Measurements from ENCODE around the gene KCNMB4.

KCNMB4 gene, protein sequence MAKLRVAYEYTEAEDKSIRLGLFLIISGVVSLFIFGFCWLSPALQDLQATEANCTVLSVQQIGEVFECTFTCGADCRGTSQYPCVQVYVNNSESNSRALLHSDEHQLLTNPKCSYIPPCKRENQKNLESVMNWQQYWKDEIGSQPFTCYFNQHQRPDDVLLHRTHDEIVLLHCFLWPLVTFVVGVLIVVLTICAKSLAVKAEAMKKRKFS

DNA sequence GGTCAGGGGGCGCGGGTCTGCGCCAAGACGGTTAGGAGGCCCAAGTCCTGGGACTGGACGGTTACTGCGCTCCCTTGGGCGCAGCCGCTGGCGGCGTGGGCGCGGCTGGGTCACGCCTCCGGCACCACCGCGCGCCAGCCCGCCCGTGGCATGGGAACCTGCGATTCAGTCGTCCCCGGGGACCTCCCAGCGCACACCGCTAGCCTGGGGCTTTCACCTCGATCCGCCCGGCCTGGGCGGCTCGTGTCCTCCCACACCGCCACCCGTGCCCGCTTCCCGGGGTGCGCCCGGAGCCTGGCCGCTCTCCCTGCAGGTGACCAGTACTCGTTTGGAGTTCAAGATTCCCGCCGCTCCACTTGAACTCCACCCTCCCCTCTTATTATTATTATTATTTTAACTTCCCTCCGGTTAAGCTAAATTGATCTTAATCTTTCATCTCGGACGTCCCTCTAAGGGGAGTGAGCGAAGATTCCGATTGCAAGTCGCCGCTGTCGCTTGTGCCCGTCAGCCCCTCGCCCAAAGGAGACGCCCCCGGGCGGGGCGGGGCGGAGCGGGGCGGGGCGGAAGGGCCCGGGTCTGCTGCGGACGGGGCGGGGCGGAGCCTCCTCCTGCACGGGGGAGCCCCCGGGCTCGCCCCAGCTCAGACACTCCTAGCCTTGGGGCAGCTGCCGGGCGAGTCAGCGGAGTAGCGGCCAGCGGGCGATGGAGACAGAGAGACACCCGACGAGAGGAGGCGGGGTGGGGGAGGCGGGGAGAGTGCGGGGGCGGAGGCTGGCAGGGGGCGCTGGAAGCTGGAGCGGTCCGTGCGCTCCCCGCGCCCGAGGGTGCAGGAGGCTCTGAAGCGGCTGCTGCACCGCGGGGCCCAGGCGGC is at the start of gene KCNMB4:
TSS of gene KCNMB4 (plus strand) at position 643 of the 871 bp plus-strand sequence. CDS start 445 bp downstream, outside the sequence.
- Mint-ChIP-seq H3K9me3 (no peaks in the 10 kb centered on the region), H3K4me3 (peak within 1 kb of the TSS; percentile 93 to 96), H3K36me3 (no peaks in the 10 kb centered on the region), H3K4me1 (peaks cover 8 to 22% of the 10 kb centered on the region in 2 donors), H3K27ac (peak within 1 kb of the TSS; percentile 85), H3K27me3 (peaks cover 7 to 17% of the 10 kb centered on the region in 2 donors)
- peak; percentile 61 for DNase-seq
- peak; percentile 88 to 89 for ATAC-seq (replicated peaks)

DNA sequence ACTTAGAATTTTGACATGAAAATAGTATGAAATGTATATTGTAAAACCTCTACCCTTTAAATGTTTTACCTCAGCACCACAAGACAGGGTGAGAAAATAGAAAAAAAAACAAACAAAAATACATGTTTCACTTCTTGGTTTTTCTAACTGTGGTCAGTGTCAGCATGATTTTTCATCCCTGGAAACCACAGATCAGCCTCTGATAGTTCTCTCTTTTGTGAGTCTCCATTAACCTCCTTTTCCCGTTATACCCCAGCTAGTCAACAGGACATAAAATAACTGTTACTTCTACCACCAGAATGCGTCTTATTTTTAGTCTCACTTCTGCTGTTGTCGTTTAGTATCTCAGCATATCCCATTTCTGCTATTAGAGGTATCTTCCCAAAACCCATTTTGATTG is 48.3 kb upstream of the KCNMB4 start:
- no peak overlapping the region for H3K27ac Mint-ChIP-seq
- H3K27me3 Mint-ChIP-seq: no peaks in the 10 kb centered on the region
- H3K9me3 Mint-ChIP-seq: no peaks in the 10 kb centered on the region
- ATAC-seq (replicated peaks) (peak; percentile 93 to 94), DNase-seq (no peak)
- peak overlapping the region; percentile 2 to 20 for H3K4me3 Mint-ChIP-seq
- peaks cover 15 to 40% of the 10 kb centered on the region in 2 donors for H3K4me1 Mint-ChIP-seq
- peaks cover 19 to 29% of the 10 kb centered on the region in 2 donors for H3K36me3 Mint-ChIP-seq

DNA sequence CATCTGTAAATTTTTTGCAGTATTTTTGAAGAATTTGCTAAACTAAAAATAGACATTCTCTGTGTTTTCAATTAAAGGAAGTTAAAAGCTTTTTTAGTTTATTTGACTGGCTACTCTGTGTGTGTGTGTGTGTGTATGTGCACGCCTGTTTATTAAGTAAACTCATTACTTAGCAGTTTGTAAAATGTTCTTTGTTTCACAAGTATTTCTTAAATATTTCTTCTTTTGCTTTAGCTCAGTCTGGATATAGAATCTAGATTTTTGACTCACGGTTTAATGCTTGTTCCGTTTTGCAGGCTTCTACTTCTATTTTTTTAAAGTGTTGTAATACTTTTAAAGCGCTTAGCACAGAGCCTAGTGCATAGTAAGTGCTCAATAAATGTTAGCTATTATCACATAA is 46.5 kb upstream of the KCNMB4 start:
- DNase-seq (no peak), ATAC-seq (replicated peaks) (no peak)
- Mint-ChIP-seq H3K36me3 (peaks cover 16 to 27% of the 10 kb centered on the region in 2 donors), H3K4me1 (peaks cover 13 to 33% of the 10 kb centered on the region in 2 donors), H3K4me3 (no peak overlapping the region), H3K27me3 (no peaks in the 10 kb centered on the region), H3K9me3 (no peaks in the 10 kb centered on the region), H3K27ac (no peak overlapping the region)

DNA sequence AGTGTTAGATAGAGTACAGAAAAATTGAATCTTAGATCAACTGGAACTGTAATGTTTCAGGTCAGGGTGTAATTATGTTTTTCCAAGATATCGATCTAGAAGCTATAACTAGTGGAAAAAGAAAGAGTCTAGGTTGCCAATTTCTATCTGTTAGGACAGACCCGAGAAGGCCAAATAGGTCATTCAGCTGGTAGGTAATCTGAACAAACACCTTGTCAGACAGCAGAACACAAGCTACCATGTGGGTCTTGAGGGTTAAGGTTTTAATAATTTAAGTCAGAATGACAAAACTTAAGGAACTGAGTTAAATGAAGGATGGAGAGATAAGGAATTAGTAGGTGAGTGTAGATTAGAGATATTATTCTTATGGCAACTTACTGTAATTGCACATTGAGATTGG is 44.9 kb upstream of the KCNMB4 start:
- Mint-ChIP-seq H3K27me3 (no peaks in the 10 kb centered on the region), H3K9me3 (no peaks in the 10 kb centered on the region), H3K4me3 (no peak overlapping the region), H3K4me1 (peaks cover 10 to 22% of the 10 kb centered on the region in 2 donors), H3K36me3 (peaks cover 12 to 26% of the 10 kb centered on the region in 2 donors), H3K27ac (no peak overlapping the region)
- no peak for ATAC-seq (replicated peaks)
- DNase-seq: no peak

DNA sequence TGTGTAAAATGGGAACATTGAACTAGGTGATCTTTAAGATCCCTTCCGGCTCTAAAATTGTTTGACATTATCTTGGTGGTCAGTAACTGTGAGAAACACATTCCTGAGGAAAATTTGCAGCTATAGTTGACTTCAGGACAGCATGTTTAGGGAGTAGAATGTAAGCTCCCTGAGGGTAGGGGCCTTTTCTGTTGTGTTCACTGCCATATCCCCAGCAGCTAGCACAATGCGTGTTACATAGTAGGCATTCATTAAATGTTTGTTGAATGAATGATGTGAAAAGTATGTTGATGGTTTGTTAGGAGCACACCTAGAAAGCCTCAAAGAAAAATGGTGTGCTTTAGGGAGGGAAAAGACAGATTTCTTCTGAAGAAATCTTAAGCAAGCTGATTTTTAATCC is 38.5 kb upstream of the KCNMB4 start:
- no peak for DNase-seq
- Mint-ChIP-seq H3K27me3 (no peaks in the 10 kb centered on the region), H3K27ac (no peak overlapping the region), H3K4me3 (no peak overlapping the region), H3K9me3 (no peaks in the 10 kb centered on the region), H3K36me3 (peaks cover 7 to 36% of the 10 kb centered on the region in 2 donors), H3K4me1 (peaks cover 3 to 4% of the 10 kb centered on the region in 2 donors)
- no peak for ATAC-seq (replicated peaks)

DNA sequence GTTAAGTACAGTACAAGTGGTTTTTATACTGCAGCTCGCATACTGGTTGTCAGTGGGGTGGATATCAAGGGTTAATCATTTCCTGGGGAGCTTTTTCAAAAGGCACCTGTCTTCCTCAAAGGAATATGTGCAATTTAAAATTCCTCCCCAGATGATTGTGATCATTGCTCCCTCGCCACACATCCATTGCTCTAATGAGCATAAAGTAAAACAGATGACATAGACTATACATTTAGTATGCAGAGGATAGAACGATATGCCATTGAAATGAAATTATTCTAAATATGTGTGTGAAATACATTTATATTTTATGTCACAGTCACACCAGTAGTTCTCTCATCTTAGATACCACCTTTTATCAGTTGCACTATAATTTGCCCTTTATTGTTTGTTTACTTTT is 36.4 kb upstream of the KCNMB4 start:
- ATAC-seq (replicated peaks) (no peak), DNase-seq (no peak)
- no peak overlapping the region for H3K27ac Mint-ChIP-seq
- no peaks in the 10 kb centered on the region for H3K9me3 Mint-ChIP-seq
- peaks cover 8 to 28% of the 10 kb centered on the region in 2 donors for H3K36me3 Mint-ChIP-seq
- H3K4me1 Mint-ChIP-seq: peaks cover 1 to 4% of the 10 kb centered on the region in 2 donors
- no peak overlapping the region for H3K4me3 Mint-ChIP-seq
- no peaks in the 10 kb centered on the region for H3K27me3 Mint-ChIP-seq

DNA sequence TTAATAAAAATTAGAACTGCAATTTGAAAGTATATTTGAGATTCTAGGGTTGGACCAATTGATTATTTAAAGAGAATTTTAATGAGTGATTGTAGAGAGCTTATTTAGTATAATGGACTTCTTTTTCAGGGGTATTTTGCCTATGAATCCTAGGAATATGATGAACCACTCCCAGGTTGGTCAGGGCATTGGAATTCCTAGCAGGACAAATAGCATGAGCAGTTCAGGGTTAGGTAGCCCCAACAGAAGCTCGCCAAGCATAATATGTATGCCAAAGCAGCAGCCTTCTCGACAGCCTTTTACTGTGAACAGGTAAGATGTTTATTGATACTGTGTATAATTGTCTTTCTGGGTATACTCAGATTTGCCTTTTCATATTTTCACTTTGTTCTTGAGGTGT is 35.9 kb upstream of the KCNMB4 start:
- ATAC-seq (replicated peaks): no peak
- Mint-ChIP-seq H3K4me1 (peaks cover 1 to 4% of the 10 kb centered on the region in 2 donors), H3K27me3 (no peaks in the 10 kb centered on the region), H3K9me3 (no peaks in the 10 kb centered on the region), H3K36me3 (peaks cover 11 to 28% of the 10 kb centered on the region in 2 donors), H3K27ac (no peak overlapping the region), H3K4me3 (no peak overlapping the region)
- DNase-seq: no peak

DNA sequence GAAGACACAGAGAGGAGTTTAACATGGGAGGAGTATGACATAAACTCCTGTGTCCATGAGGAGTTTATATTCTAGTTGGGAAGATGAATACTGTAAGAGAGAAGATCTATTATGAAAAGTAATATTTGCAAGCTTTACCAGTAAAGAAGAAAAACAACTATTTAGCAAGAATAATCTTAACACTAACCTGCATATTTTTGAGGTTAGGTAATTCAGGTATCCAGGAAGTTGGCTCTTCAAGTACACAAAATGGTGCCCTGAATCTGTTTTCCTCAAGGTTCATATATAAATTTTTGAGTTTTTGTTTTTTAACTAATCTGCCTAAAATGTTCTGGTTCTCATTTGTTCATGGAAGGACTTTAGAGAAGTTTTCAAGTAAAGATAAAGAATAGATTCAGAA is 33.9 kb upstream of the KCNMB4 start:
- Mint-ChIP-seq H3K27me3 (no peaks in the 10 kb centered on the region), H3K4me1 (peaks cover 1 to 4% of the 10 kb centered on the region in 2 donors), H3K27ac (peak overlapping the region; percentile 14), H3K36me3 (peaks cover 14 to 28% of the 10 kb centered on the region in 2 donors), H3K4me3 (no peak overlapping the region), H3K9me3 (no peaks in the 10 kb centered on the region)
- no peak for ATAC-seq (replicated peaks)
- DNase-seq: no peak

DNA sequence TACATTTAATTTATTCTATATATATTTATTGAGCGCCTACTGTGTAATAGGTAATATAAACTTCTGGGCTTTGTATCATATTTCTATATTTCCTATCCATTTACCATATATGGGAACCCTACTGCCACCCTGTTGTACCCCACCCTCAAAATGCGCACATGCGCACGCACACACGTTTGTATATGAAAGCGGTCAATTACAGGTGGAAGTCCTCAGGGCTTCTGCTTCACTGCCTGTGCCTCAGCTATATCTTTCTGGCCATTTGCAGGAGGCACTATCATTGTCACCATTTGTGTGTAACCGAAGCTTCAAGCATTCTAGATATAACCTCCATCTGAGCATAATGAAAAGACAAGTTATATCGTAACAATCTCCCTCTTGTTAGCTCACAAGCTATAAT is 31.3 kb upstream of the KCNMB4 start:
- ATAC-seq (replicated peaks): no peak
- Mint-ChIP-seq H3K9me3 (no peaks in the 10 kb centered on the region), H3K27ac (no peak overlapping the region), H3K4me3 (no peak overlapping the region), H3K27me3 (no peaks in the 10 kb centered on the region), H3K4me1 (peaks cover 0 to 4% of the 10 kb centered on the region in 2 donors), H3K36me3 (peaks cover 25 to 32% of the 10 kb centered on the region in 2 donors)
- DNase-seq: no peak

DNA sequence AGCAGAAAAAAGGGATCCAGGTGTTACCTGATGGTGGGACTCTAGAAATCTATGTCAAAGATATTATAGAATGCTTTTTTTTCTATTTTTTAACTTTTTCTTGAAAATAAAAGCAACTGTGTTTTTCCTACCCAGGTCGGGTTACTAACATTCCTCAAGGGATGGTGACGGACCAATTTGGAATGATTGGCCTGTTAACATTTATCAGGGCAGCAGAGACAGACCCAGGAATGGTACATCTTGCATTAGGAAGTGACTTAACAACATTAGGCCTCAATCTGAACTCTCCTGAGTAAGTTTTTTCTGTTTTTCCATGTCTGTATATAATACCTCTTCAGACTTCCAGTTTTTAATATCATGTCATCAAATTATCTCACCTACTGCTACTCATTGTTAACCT is 27.6 kb upstream of the KCNMB4 start:
- no peaks in the 10 kb centered on the region for H3K4me1 Mint-ChIP-seq
- ATAC-seq (replicated peaks) (no peak), DNase-seq (no peak)
- no peaks in the 10 kb centered on the region for H3K27me3 Mint-ChIP-seq
- H3K4me3 Mint-ChIP-seq: no peak overlapping the region
- H3K27ac Mint-ChIP-seq: no peak overlapping the region
- peaks cover 43 to 44% of the 10 kb centered on the region in 2 donors for H3K36me3 Mint-ChIP-seq
- no peaks in the 10 kb centered on the region for H3K9me3 Mint-ChIP-seq

DNA sequence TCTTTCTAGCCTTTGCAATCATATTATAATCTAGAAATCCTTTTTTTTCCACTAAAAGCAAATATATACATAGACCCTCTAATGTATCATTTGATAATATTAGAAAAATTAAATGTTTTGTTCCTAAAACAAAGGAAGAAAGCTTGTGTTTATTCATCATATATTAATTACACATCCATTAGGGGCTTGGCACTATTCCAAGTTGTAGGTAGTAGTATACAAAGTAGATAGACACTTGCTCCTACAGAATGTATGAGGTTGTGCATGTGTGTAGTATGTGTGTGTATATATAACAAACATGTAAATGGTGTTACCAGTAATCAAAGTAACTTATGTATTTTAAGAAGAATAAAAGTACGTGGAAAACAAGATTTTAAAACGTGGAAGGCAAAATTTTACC is 15.0 kb upstream of the KCNMB4 start:
- H3K9me3 Mint-ChIP-seq: no peaks in the 10 kb centered on the region
- no peaks in the 10 kb centered on the region for H3K4me1 Mint-ChIP-seq
- no peak overlapping the region for H3K4me3 Mint-ChIP-seq
- H3K27ac Mint-ChIP-seq: no peak overlapping the region
- ATAC-seq (replicated peaks) (no peak), DNase-seq (no peak)
- H3K36me3 Mint-ChIP-seq: peaks cover 1 to 12% of the 10 kb centered on the region in 2 donors
- no peaks in the 10 kb centered on the region for H3K27me3 Mint-ChIP-seq

DNA sequence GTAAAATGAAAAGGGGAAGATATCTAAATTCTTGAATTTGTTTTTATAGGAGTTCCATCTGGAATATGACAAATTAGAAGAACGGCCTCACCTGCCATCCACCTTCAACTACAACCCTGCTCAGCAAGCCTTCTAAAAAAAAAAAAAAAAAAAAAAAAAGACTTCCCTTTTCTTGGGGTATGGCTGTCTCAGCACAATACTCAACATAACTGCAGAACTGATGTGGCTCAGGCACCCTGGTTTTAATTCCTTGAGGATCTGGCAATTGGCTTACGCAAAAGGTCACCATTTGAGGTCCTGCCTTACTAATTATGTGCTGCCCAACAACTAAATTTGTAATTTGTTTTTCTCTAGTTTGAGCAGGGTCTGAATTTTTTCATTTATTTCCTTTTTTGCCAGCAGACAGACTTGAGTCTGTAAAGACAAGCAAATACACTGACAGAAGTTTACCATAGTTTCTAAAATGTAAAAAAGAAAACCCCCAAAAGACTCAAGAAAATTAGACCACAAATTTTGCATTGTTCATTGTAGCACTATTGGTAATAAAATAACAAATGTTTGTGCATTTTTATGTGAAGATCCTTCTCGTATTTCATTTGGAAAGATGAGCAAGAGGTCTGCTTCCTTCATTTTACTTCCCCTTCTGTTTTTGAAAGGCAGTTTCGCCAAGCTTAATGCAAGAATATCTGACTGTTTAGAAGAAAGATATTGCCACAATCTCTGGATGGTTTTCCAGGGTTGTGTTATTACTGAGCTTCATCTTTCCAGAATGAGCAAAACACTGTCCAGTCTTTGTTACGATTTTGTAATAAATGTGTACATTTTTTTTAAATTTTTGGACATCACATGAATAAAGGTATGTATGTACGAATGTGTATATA is 12.1 kb upstream of the KCNMB4 start:
- no peaks in the 10 kb centered on the region for H3K9me3 Mint-ChIP-seq
- no peak for DNase-seq
- no peaks in the 10 kb centered on the region for H3K27me3 Mint-ChIP-seq
- no peaks in the 10 kb centered on the region for H3K4me1 Mint-ChIP-seq
- peaks cover 1 to 8% of the 10 kb centered on the region in 2 donors for H3K36me3 Mint-ChIP-seq
- H3K4me3 Mint-ChIP-seq: no peak overlapping the region
- peak in 1 of 2 donors; percentile 39 for ATAC-seq (replicated peaks)
- H3K27ac Mint-ChIP-seq: no peak overlapping the region

DNA sequence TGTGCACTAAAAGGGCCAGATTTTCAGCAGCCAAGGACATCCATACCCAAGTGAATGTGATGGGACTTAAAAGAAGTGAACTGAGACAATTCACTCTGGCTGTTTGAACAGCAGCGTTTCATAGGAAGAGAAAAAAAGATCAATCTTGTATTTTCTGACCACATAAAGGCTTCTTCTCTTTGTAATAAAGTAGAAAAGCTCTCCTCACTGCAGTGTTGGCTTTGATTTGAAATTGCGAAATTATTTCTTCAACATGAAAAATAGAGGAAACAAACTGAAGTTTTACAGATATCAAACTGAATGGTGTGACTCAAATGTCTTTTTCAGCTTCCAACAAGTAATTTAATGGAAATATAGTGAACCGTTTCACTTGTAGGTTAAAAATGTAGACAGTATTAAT is 11.3 kb upstream of the KCNMB4 start:
- Mint-ChIP-seq H3K27me3 (no peaks in the 10 kb centered on the region), H3K9me3 (no peaks in the 10 kb centered on the region), H3K27ac (no peak overlapping the region), H3K36me3 (peaks cover 1 to 5% of the 10 kb centered on the region in 2 donors), H3K4me3 (no peak overlapping the region), H3K4me1 (no peaks in the 10 kb centered on the region)
- DNase-seq (no peak), ATAC-seq (replicated peaks) (no peak)

DNA sequence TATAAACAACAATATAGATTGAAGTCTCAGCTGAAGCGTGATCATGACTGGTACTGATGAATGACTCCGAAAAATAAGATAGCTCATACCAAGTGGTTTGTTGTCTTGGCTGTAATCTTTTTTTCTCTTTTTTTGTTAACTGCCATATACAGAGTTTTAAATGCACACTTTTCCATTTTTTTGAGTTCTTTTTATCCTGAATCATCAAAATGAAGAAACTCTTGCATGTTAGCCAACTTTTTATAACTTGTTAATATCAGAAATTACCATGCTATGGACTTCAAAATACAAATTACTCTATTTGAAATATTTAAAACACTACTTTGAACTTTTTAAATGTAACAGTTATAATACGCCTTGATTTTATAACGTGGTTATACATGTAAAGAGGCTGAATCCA is 10.1 kb upstream of the KCNMB4 start:
- H3K27ac Mint-ChIP-seq: no peak overlapping the region
- DNase-seq (no peak), ATAC-seq (replicated peaks) (no peak)
- no peaks in the 10 kb centered on the region for H3K27me3 Mint-ChIP-seq
- H3K4me1 Mint-ChIP-seq: no peaks in the 10 kb centered on the region
- peaks cover 1 to 5% of the 10 kb centered on the region in 2 donors for H3K36me3 Mint-ChIP-seq
- no peaks in the 10 kb centered on the region for H3K9me3 Mint-ChIP-seq
- no peak overlapping the region for H3K4me3 Mint-ChIP-seq
